Peyer's patch (tissue), 4 donors: ENCODE measurements around the gene NANOGP8.

ENCODE experiments used
- POLR2A ChIP-seq, 2 donors: fragments of 450-650 bp; IDR thresholded peaks; one replicate each; pipeline ENCODE4 v1.5.1; 2017; ENCODE audit warnings: antibody characterized with exemption in 2 of 2, mild to moderate bottlenecking in 2 of 2, moderate library complexity in 2 of 2
- TF ChIP-seq, protein P1 (sequence below), 6 experiments: fragments of 450-650 bp in 4 of 6; fragments of 200-600 bp in 2 of 6; sonication (generic) in 1 of 6; IDR thresholded peaks; one replicate each; pipeline ENCODE4 v1.5.1; 2017 to 2019; ENCODE audit warnings: antibody characterized with exemption in 6 of 6, mild to moderate bottlenecking in 3 of 6, moderate library complexity in 1 of 6

DNA sequence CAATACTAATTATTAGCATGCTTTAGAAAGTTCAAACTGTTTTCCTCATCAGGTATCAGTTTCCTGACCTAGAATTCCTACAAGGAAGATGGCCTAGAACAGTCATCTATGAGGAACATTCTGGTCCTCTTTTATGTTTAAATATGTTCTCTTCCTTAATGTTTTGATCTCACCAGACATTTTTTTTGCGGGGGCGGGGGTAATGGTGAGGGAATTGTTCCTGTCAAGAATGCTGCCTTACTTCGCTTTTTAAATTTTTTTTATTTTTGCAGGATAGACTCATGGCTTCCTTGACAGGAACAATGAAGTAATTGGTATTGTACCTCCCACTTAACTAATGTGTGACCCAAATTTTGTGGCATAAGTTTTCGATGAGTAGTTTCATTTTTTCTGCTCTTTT, 44.3 kb upstream of the NANOGP8 start:
- TF ChIP-seq, protein P1, sequence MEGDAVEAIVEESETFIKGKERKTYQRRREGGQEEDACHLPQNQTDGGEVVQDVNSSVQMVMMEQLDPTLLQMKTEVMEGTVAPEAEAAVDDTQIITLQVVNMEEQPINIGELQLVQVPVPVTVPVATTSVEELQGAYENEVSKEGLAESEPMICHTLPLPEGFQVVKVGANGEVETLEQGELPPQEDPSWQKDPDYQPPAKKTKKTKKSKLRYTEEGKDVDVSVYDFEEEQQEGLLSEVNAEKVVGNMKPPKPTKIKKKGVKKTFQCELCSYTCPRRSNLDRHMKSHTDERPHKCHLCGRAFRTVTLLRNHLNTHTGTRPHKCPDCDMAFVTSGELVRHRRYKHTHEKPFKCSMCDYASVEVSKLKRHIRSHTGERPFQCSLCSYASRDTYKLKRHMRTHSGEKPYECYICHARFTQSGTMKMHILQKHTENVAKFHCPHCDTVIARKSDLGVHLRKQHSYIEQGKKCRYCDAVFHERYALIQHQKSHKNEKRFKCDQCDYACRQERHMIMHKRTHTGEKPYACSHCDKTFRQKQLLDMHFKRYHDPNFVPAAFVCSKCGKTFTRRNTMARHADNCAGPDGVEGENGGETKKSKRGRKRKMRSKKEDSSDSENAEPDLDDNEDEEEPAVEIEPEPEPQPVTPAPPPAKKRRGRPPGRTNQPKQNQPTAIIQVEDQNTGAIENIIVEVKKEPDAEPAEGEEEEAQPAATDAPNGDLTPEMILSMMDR (IDR thresholded peaks at IDR 0.05), result no peak
- no peak for TF ChIP-seq POLR2A (IDR thresholded peaks at IDR 0.05)
